Measurements from ENCODE around the gene CCNB2.
"Not testable (repeated sequence)": the region's sequence is repeated elsewhere in the genome, so short reads cannot be mapped to it uniquely, and the experiment has no call there.

The CCNB2 gene

GRCh38 chr15:59137566-59137965 is 32.6 kb downstream of the CCNB2 start:
- no peak for DNase-seq

DNA sequence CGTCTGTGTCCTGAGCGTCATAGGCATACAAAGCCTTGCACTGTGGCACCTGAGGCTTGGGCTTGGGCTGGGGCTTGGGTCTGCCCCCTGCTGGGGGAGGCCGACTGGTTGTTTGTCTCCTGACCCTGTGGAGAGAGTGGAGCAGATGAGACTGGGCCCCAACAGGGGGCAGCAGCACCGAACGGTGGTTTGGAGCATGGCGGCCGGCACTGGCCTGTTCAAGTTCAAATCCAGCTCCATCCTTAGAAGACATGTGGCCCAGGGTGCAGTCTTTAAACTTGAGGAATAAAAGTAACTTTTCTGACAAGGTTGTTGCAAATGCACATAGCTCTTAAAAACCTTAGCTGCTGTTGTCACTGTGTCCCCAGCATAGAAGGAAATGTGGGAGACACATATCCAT is 33.3 kb downstream of the CCNB2 start:
- DNase-seq: peak in 1 of 2 donors; percentile 37

- no peak for DNase-seq
Observed at GRCh38 chr15:59140422-59141226, 35.7 kb downstream of the CCNB2 start.

DNA sequence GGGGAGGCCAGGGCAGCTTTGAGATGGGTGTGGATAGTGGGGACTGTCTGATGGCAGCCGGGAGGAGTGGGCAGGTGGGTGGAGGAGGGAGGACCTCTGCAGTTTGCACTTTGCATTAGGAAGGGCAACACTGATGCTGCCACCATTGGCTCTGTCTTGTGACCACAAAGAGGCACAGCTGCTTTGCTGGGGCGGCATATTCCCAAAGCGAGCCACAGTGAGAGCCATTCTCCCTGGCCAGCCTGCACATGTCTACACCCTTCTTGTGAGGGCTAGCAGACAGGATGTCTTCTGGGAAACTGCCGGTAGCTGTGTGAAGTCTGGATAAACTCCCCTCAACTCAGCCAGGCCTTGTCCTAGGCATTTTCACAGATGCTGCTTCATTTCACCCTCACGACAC is 38.3 kb downstream of the CCNB2 start:
- DNase-seq: no peak

DNA sequence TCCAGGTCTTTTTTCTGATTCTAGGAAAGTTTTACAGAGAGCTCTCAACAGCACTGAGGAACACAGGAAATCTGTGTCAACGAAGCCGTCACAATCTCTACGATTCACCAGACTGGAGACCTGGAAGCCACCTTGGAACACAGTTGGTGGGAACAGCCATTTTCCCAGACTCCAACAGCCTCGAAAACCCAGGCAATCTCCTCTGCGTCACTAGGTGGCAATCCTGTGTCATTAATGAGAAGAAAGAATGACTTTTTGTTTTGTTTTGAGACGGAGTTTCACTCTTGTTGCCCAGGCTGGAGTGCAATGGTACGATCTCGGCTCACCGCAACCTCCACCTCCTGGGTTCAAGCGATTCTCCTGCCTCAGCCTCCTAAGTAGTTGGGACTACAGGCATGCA is 39.6 kb downstream of the CCNB2 start:
- DNase-seq: not testable (repeated sequence)

DNA sequence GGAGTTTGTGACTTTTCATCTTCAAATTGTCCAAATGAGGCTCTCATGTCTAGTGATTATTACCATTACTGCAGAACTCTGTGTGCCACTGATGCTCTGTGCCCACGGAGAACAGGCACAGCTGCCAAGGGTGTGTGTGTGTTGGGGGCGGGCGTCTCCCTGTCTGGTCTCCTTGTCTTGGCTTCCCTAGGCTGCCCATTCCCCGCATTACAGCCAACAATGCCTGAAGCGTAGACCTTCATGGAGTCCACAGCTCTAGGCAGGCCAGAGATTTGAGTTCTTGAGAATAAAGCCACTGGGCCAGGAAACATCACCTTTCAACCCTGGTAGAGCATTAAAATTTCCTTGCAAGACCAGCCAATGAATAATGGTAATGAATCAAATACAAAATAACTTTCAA is 42.7 kb downstream of the CCNB2 start:
- no peak for DNase-seq

- DNase-seq: no peak
Observed at GRCh38 chr15:59148153-59148833, 43.3 kb downstream of the CCNB2 start.

GRCh38 chr15:59150185-59150584 is 45.2 kb downstream of the CCNB2 start:
- DNase-seq: no peak

DNA sequence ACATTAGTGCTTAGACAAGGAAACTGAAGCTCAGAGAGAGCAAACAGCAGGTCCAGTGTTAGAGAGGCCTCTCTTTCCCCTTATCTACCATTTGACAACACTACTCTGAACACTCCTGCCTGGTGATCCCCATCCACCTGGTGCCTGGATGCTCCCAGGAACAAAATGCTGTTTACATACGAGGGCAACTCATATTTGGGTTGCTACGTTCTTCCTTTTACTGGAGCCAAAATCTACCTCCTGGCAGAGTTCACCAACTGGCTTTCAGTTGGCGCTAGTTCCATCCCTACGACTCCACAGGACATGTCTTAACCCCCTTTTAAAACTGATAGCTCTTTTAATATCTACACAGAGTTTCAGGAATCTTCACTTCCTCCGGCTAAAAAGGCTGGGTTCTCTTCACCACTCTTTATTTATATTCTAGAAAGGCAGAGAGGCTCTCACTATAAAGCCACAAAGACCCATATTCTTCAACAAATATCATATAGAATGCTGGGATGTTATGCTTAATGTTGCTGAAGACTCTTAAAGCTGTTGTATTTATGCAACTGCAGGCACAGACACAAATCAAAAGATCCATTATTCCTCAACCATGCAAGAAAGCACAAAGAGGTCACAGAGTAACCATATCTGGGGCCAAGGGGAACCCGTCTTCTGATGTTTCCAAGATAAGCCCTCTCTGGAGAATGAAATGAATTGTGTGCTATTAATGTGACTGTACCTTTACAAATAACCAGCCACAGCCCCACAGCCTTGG is 47.9 kb downstream of the CCNB2 start:
- no peak for DNase-seq

- no peak for DNase-seq
Observed at GRCh38 chr15:59153466-59153865, 48.5 kb downstream of the CCNB2 start.

DNA sequence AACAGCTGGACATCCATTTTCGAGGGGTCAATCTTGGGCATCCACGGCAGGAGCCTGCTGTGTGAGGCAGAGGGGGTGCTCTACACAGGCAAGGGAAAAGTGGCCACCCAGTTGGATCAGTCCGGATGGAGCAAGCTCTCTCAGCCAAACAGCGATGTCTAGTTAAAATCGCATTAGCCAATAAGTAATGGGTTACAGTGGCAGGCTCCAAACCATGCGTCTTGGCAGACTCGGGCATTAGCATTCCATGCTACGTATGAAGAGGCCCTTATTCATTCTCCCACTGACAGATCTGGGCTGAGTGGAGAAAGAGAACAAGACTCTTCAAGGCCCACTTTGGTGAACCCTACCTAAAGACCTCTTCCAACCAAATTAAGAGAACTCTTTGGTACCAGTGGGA is 49.3 kb downstream of the CCNB2 start:
- DNase-seq: no peak

DNA sequence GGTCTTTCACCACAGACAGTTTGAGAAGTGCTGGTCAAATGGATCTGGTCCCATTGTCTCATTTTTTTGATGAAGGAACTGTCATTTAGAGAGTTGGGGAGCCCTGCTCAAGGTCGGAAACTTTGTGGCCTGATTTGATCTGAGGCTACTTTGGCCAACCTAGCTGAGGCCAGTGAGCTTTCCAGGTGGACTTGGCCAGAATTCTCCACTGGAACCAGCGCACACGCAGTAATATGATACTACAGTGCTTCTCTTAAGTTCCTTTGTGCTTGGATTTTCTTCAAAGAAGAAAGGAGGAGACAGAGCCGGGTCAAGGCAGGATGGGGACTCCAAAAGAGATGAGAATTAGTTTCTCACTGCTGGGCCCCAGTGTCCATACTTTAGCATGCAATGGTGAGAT is 50.5 kb downstream of the CCNB2 start:
- DNase-seq: no peak

DNA sequence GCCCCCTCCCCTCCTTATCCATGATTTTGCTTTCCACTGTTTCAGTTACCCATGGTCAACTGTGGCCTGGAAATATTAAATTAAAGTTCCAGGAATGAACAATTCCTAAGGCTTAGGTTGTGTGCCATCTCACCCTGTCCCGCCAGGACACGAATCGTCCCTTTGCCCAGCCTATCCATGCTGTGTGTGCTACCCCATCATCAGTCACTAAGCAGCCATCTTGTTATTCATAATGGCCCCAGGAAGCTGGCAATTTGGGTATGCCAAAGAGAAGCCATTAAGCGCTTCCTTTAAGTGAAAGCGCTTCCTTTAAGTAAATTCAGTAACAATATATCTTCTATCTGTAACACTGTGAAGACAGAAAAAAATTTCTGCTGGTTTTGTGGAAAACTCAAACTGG is 52.5 kb downstream of the CCNB2 start:
- no peak for DNase-seq

DNA sequence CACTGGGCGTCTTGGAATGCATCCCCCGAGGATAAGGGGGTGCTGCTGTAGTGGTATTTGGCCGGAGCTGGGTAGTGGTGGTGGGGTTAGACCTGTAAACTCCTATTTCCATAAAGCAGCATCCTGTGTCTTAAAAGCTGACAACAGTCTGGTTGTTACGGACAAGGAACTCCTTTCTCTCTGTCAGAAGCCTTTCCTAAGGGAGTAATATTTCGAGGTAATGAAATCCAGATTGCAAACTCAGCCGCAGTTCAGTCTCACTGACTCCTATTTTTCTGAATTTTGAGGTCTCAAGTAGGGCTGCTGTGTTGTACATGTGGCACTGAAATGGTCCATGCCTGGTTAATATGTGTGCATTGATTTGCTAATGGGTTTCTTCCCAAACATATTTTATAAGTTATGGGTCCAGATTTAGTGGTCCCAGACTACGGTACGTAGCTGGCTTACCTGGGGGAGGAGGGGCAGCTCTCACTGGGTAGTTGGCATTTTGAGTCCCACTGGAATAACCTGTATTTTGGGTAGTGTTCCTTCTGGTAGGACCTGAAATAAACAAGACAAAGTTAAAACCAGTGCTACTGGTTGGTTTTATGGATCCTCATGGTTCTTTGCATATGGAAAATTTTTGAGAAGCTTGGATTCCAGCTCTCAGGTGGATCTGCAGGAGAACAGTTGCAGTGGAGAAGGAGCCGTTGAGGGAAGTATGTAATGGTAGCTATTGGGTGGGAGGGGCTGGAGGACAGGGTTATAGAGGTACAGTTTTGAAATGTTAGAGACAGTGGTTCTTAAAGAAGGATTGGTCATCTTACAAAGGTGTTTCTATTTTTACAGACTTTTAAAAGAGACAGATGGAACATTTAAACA is 53.1 kb downstream of the CCNB2 start:
- no peak for DNase-seq

GRCh38 chr15:59158701-59159034 is 53.7 kb downstream of the CCNB2 start:
- no peak for DNase-seq

GRCh38 chr15:59159210-59159609 is 54.3 kb downstream of the CCNB2 start:
- no peak for DNase-seq

GRCh38 chr15:59160880-59161593 is 56.1 kb downstream of the CCNB2 start:
- DNase-seq: no peak

DNA sequence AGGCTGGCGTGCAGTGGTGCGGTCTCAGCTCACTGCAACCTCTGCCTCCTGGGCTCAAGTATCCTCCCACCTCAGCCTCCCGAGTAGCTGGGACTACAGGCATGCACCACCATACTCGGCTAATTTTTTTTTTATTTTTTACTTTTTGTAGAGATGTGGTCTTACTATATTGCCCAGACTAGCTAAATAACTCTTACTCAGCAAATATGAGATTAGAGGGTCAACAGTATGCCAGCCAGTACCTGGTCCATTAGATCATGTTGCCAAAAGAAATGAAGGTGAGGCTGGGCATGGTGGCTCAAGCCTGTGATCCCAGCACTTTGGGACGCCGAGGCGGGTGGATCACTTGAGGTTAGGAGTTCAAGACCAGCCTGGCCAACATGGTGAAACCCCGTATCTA is 57.1 kb downstream of the CCNB2 start:
- not testable (repeated sequence) for DNase-seq

- DNase-seq: no peak
Observed at GRCh38 chr15:59165726-59166125, 60.8 kb downstream of the CCNB2 start.

- DNase-seq: no peak
Observed at GRCh38 chr15:59166166-59166565, 61.2 kb downstream of the CCNB2 start.

- DNase-seq: no peak
Observed at GRCh38 chr15:59166601-59167265, 61.8 kb downstream of the CCNB2 start.

GRCh38 chr15:59168536-59168935 is 63.6 kb downstream of the CCNB2 start:
- DNase-seq: no peak
